ENCODE measurements around the gene ANXA6.
A peak's percentile ranks its signal among the peaks of the same experiment; 100 is the strongest.

The ANXA6 gene

GRCh38 chr5:151100681-151101080 is 56.9 kb downstream of the ANXA6 start:
- TF ChIP-seq CTCF (IDR thresholded peaks at IDR 0.05) = no peak
- H3K36me3 ChIP-seq = peaks cover 23 to 72% (median 48%) of the 10 kb centered on the region in 3 donors
- H3K4me1 ChIP-seq = peaks cover 0 to 16% (median 10%) of the 10 kb centered on the region in 4 donors
- intact Hi-C loops (cut with DNase I; ENCODE audit: low total_unique reads) = no loop called here
- DNase-seq = no peak
- H3K27ac ChIP-seq = no peak overlapping the region
- no peaks in the 10 kb centered on the region for H3K9me3 ChIP-seq
- H3K27me3 ChIP-seq = no peaks in the 10 kb centered on the region
- no peak overlapping the region for H3K4me3 ChIP-seq

- peaks cover 7 to 35% (median 28%) of the 10 kb centered on the region in 4 donors for H3K4me1 ChIP-seq
- intact Hi-C loops (cut with DNase I; ENCODE audit: low total_unique reads) = no loop called here
- DNase-seq = no peak
- no peak overlapping the region for H3K4me3 ChIP-seq
- no peaks in the 10 kb centered on the region for H3K9me3 ChIP-seq
- H3K36me3 ChIP-seq = peaks cover 11 to 53% (median 34%) of the 10 kb centered on the region in 3 donors
- H3K27me3 ChIP-seq = no peaks in the 10 kb centered on the region
- no peak overlapping the region for H3K27ac ChIP-seq
- no peak for TF ChIP-seq CTCF (IDR thresholded peaks at IDR 0.05)
Measured at GRCh38 chr5:151098768-151099121, 58.8 kb downstream of the ANXA6 start.

- H3K36me3 ChIP-seq = peaks cover 6 to 46% (median 28%) of the 10 kb centered on the region in 3 donors
- no peaks in the 10 kb centered on the region for H3K9me3 ChIP-seq
- no peak for DNase-seq
- no peaks in the 10 kb centered on the region for H3K27me3 ChIP-seq
- intact Hi-C loops (cut with DNase I; ENCODE audit: low total_unique reads) = no loop called here
- no peak overlapping the region for H3K27ac ChIP-seq
- no peak overlapping the region for H3K4me3 ChIP-seq
- no peak for TF ChIP-seq CTCF (IDR thresholded peaks at IDR 0.05)
- peaks cover 9 to 40% (median 35%) of the 10 kb centered on the region in 4 donors for H3K4me1 ChIP-seq
Measured at GRCh38 chr5:151097820-151098767, 59.5 kb downstream of the ANXA6 start.

GRCh38 chr5:151097061-151097460 is 60.5 kb downstream of the ANXA6 start:
- no peak for TF ChIP-seq CTCF (IDR thresholded peaks at IDR 0.05)
- H3K4me1 ChIP-seq = peaks cover 9 to 46% (median 39%) of the 10 kb centered on the region in 4 donors
- DNase-seq = no peak
- H3K27ac ChIP-seq = no peak overlapping the region
- H3K9me3 ChIP-seq = no peaks in the 10 kb centered on the region
- H3K36me3 ChIP-seq = peaks cover 0 to 36% (median 17%) of the 10 kb centered on the region in 3 donors
- H3K27me3 ChIP-seq = no peaks in the 10 kb centered on the region
- intact Hi-C loops (cut with DNase I; ENCODE audit: low total_unique reads) = no loop called here
- no peak overlapping the region for H3K4me3 ChIP-seq

GRCh38 chr5:151096001-151096373 is 61.6 kb downstream of the ANXA6 start:
- Histone ChIP-seq H3K36me3 (peaks cover 0 to 25% (median 8%) of the 10 kb centered on the region in 3 donors), H3K9me3 (no peaks in the 10 kb centered on the region), H3K4me3 (no peak overlapping the region), H3K27me3 (no peaks in the 10 kb centered on the region), H3K4me1 (peaks cover 9 to 43% (median 38%) of the 10 kb centered on the region in 4 donors), H3K27ac (peak overlapping the region; percentile 5 to 10)
- no peak for TF ChIP-seq CTCF (IDR thresholded peaks at IDR 0.05)
- intact Hi-C loops (cut with DNase I; ENCODE audit: low total_unique reads) = no loop called here
- DNase-seq = no peak

Data from tibial artery (tissue), 4 donors.